HL-60 (cell line): ENCODE results near the gene CREB5.

Experiments used
- DNase-seq, 2 experiments: peaks; one replicate each; pipeline ENCODE4 v3.0.0-alpha.2; 2010 to 2020; ENCODE audit warnings: low read depth in 1 of 2, low spot score in 1 of 2
- H3K27ac ChIP-seq: fragments of 250-450 bp; sonication (Bioruptor Pico); replicated peaks from 2 replicates; pipeline ENCODE4 v1.5.1; 2020; ENCODE audit warnings: mild to moderate bottlenecking, moderate library complexity
- H3K27me3 ChIP-seq: fragments of 250-450 bp; sonication (Bioruptor Pico); 2 replicates; pipeline ENCODE4 v1.5.1; 2021; ENCODE audit warnings: mild to moderate bottlenecking, moderate library complexity; ENCODE audit not compliant: insufficient read depth, poor library complexity, severe bottlenecking
- H3K4me3 ChIP-seq: replicated peaks from 2 replicates; pipeline ENCODE4 v1.5.1; 2011; ENCODE audit warnings: mild to moderate bottlenecking, control low read depth, low read length; ENCODE audit not compliant: insufficient read depth
- GABPA ChIP-seq: IDR thresholded peaks from 2 replicates; pipeline ENCODE4 v1.6.1; 2012; ENCODE audit warnings: low read depth
- POLR2AphosphoS5 ChIP-seq: IDR thresholded peaks from 2 replicates; pipeline ENCODE4 v1.6.1; 2012; ENCODE audit warnings: low read depth
- SPI1 ChIP-seq: IDR thresholded peaks from 2 replicates; pipeline ENCODE4 v1.6.1; 2012; ENCODE audit warnings: low read depth, mild to moderate bottlenecking, borderline replicate concordance
- TF ChIP-seq, protein P1 (sequence below): IDR thresholded peaks from one replicate; pipeline ENCODE4 v1.5.1; 2011; ENCODE audit warnings: low read length, control low read depth, inconsistent platforms; ENCODE audit not compliant: insufficient read depth
- TF ChIP-seq, protein P2 (sequence below): IDR thresholded peaks from 2 replicates; pipeline ENCODE4 v1.6.1; 2012; ENCODE audit warnings: low read depth; ENCODE audit not compliant: insufficient replicate concordance

Gene CREB5

DNA sequence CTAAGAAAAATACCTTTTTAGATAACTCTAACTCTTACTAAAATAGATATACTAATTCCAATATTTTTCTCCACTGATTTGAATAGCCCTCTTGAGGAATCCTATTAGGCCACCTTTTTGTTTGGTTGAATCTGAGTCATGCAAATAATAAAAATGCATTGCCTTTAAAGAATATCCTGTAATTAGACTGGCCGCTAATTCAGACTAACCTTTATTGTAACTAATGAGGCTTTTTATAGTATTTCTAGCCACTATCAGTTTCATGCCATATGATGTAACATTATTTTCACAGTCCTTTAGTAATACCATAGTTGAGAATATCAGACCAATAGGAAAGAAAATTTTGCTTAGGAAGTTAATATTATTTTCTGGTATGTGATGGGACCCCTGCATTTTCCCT, 90.1 kb downstream of the CREB5 start:
- Histone ChIP-seq H3K4me3 (no peak overlapping the region), H3K27ac (no peak overlapping the region), H3K27me3 (peaks cover 11% of the 10 kb centered on the region)
- DNase-seq: no peak
- no peak for TF ChIP-seq GABPA
- TF ChIP-seq, protein P1, sequence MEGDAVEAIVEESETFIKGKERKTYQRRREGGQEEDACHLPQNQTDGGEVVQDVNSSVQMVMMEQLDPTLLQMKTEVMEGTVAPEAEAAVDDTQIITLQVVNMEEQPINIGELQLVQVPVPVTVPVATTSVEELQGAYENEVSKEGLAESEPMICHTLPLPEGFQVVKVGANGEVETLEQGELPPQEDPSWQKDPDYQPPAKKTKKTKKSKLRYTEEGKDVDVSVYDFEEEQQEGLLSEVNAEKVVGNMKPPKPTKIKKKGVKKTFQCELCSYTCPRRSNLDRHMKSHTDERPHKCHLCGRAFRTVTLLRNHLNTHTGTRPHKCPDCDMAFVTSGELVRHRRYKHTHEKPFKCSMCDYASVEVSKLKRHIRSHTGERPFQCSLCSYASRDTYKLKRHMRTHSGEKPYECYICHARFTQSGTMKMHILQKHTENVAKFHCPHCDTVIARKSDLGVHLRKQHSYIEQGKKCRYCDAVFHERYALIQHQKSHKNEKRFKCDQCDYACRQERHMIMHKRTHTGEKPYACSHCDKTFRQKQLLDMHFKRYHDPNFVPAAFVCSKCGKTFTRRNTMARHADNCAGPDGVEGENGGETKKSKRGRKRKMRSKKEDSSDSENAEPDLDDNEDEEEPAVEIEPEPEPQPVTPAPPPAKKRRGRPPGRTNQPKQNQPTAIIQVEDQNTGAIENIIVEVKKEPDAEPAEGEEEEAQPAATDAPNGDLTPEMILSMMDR: no peak
- no peak for TF ChIP-seq SPI1
- TF ChIP-seq, protein P2, sequence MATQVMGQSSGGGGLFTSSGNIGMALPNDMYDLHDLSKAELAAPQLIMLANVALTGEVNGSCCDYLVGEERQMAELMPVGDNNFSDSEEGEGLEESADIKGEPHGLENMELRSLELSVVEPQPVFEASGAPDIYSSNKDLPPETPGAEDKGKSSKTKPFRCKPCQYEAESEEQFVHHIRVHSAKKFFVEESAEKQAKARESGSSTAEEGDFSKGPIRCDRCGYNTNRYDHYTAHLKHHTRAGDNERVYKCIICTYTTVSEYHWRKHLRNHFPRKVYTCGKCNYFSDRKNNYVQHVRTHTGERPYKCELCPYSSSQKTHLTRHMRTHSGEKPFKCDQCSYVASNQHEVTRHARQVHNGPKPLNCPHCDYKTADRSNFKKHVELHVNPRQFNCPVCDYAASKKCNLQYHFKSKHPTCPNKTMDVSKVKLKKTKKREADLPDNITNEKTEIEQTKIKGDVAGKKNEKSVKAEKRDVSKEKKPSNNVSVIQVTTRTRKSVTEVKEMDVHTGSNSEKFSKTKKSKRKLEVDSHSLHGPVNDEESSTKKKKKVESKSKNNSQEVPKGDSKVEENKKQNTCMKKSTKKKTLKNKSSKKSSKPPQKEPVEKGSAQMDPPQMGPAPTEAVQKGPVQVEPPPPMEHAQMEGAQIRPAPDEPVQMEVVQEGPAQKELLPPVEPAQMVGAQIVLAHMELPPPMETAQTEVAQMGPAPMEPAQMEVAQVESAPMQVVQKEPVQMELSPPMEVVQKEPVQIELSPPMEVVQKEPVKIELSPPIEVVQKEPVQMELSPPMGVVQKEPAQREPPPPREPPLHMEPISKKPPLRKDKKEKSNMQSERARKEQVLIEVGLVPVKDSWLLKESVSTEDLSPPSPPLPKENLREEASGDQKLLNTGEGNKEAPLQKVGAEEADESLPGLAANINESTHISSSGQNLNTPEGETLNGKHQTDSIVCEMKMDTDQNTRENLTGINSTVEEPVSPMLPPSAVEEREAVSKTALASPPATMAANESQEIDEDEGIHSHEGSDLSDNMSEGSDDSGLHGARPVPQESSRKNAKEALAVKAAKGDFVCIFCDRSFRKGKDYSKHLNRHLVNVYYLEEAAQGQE: no peak
- TF ChIP-seq POLR2AphosphoS5: no peak

- Histone ChIP-seq H3K27me3 (peaks cover 10% of the 10 kb centered on the region), H3K27ac (no peak overlapping the region), H3K4me3 (no peak overlapping the region)
- TF ChIP-seq, protein P1: no peak
- TF ChIP-seq SPI1: no peak
- TF ChIP-seq, protein P2: no peak
- TF ChIP-seq GABPA: no peak
- TF ChIP-seq POLR2AphosphoS5: no peak
- no peak for DNase-seq
These were observed 91.1 kb downstream of the CREB5 start for GRCh38 chr7:28503396-28503795.

DNA sequence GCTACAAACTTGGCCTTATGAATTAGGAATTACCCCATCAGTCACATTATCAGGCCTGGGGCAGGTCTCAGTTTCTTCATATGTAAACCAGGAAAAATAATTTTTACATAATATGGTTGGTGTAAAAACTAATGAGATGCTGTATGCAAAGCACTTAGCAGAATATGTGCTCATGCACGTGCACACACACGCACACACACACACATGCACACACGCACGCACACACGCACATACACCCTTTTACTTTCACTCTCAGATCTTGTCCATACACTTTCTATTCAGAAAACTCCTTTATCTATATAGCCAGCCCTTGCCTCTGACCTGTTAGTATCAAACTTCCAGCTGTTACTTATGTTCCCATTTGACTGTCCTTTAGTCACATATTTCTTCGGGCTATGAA, 92.7 kb downstream of the CREB5 start:
- Histone ChIP-seq H3K4me3 (no peak overlapping the region), H3K27me3 (peaks cover 9% of the 10 kb centered on the region), H3K27ac (no peak overlapping the region)
- TF ChIP-seq POLR2AphosphoS5 (no peak), GABPA (no peak), SPI1 (no peak)
- TF ChIP-seq, protein P1: no peak
- TF ChIP-seq, protein P2: no peak
- no peak for DNase-seq
